Coronary artery (tissue), 2 donors: Measurements from ENCODE around the gene TEKT2.

Experiments
- DNase-seq: peaks from one replicate; pipeline ENCODE4 v3.0.0-alpha.2; 2017; ENCODE audit warnings: low spot score
- H3K27ac ChIP-seq, 2 donors: fragments of 200-600 bp; sonication (generic); one replicate each; pipeline ENCODE4 v1.5.1; 2016 to 2019
- H3K4me3 ChIP-seq: fragments of 200-600 bp; sonication (generic); 2 replicates; pipeline ENCODE4 v1.5.1; 2016; ENCODE audit warnings: mild to moderate bottlenecking, moderate library complexity
- CTCF ChIP-seq: fragments of 200-600 bp; sonication (generic); IDR thresholded peaks from one replicate; pipeline ENCODE4 v1.5.1; 2019; ENCODE audit warnings: antibody characterized with exemption

Gene TEKT2

GRCh38 chr1:36081926-36082485 lies 1.9 kb upstream of the TEKT2 start:
- TF ChIP-seq CTCF: no peak
- H3K4me3 ChIP-seq: no peak overlapping the region
- no peak for DNase-seq
- no peak overlapping the region for H3K27ac ChIP-seq

- no peak for DNase-seq
- Histone ChIP-seq H3K4me3 (no peak overlapping the region), H3K27ac (no peak overlapping the region)
- no peak for TF ChIP-seq CTCF
These were observed 675 bp upstream of the TEKT2 start for GRCh38 chr1:36083219-36083618.

GRCh38 chr1:36084497-36085115 lies 712 bp downstream of the TEKT2 start:
- peak overlapping the region; percentile 74 for H3K4me3 ChIP-seq
- no peak for TF ChIP-seq CTCF
- DNase-seq: no peak
- H3K27ac ChIP-seq: no peak overlapping the region

GRCh38 chr1:36085126-36085525 lies 1.2 kb downstream of the TEKT2 start:
- no peak for TF ChIP-seq CTCF
- peak; percentile 73 for DNase-seq
- no peak overlapping the region for H3K27ac ChIP-seq
- no peak overlapping the region for H3K4me3 ChIP-seq

GRCh38 chr1:36085686-36086526 lies 2.0 kb downstream of the TEKT2 start:
- DNase-seq: no peak
- Histone ChIP-seq H3K27ac (no peak overlapping the region), H3K4me3 (no peak overlapping the region)
- no peak for TF ChIP-seq CTCF

GRCh38 chr1:36086529-36087232 lies 2.8 kb downstream of the TEKT2 start:
- no peak overlapping the region for H3K27ac ChIP-seq
- no peak for DNase-seq
- no peak overlapping the region for H3K4me3 ChIP-seq
- no peak for TF ChIP-seq CTCF
